Measurements from ENCODE around the gene PPP2R5C. TPM values are rescaled to one million over a fixed set of nuclear protein-coding genes. Genes with fewer than 3 reads are reported as not detected.
"Not testable (repeated sequence)": the region's sequence is repeated elsewhere in the genome, so short reads cannot be mapped to it uniquely, and the experiment has no call there.

PPP2R5C gene
- polyA plus RNA-seq, 5 donors, result 85.5 to 131 (median 116) TPM

DNA sequence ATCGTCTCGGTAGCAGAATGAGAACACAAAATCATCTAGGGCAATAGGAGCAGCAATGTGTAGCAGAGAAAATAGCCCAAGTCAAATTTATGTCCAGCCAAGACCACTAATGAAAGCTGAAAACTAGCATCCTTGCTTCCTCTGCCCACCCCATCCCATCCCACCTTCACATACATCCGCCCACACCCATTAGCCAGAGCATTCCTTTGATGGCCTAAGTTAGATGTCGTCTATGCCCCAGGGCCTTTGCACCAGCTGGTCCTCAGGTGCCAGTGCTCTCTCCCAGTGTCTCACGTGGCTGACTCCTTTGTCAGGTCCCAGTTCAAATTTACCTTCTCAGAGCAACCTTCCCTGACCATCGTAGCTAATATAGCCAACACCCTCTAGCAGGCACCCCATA lies 17.8 kb upstream of the PPP2R5C start:
- no peak for DNase-seq

GRCh38 chr14:101744382-101744781 lies 17.1 kb upstream of the PPP2R5C start:
- DNase-seq, result not testable (repeated sequence)

- DNase-seq, result not testable (repeated sequence)
Measured at GRCh38 chr14:101749756-101750155, 11.8 kb upstream of the PPP2R5C start.

GRCh38 chr14:101754893-101755292 lies 6.6 kb upstream of the PPP2R5C start:
- no peak for DNase-seq

DNA sequence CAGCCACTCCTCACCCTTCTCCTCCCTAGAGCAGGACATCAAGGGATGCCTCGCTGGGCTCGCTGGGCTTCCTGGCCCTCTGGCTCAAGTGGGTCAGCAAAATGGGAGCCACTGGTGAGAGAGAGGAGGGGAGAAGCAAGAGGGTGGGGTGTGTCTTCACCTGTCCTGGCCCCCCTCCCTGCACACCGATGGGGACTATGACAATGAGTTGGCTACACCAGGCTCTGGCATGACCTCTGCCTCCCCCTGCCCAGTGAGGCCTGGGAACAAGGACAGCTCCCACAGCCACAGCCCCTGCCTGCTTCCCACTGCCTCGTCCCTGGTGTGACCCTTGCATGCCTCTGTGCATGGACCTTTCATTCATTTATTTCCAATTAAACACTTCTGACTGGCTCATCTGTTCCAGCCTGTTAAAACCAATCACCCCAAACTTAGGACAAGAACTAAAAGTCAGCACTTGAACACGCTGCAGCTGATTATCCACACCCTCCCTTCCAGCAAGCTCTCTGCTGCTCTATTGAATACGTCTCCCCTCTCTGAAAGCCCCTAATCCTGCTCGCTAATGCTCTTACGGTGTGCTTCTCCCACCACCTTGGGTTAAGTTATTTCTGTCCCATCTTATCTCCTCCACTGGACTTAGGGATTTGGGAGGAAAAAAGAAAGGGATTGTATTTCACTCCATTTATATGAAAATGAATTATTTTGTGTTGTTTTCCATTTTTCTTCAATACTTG lies 5.8 kb upstream of the PPP2R5C start:
- no peak for DNase-seq

- DNase-seq, result no peak
Measured at GRCh38 chr14:101757064-101757838, 4.3 kb upstream of the PPP2R5C start.

DNA sequence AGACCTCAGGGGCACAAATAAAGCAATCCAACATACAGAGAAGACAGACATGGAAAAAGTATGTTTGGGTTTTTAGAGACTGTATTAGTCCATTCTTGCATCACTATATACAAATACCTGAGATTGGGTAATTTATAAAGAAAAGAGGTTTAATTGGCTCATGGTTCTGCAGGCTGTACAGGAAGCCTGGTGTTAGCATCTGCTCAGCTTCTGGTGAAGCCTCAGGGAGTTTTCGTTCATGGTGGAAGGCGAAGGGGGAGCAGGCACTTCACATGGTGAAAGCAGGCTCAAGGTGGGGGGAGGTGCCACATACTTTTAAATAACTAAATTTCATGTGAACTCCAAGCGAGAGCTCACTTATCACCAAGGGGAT lies 3.7 kb upstream of the PPP2R5C start:
- no peak for DNase-seq

- no peak for DNase-seq
Measured at GRCh38 chr14:101758913-101759593, 2.5 kb upstream of the PPP2R5C start.

DNA sequence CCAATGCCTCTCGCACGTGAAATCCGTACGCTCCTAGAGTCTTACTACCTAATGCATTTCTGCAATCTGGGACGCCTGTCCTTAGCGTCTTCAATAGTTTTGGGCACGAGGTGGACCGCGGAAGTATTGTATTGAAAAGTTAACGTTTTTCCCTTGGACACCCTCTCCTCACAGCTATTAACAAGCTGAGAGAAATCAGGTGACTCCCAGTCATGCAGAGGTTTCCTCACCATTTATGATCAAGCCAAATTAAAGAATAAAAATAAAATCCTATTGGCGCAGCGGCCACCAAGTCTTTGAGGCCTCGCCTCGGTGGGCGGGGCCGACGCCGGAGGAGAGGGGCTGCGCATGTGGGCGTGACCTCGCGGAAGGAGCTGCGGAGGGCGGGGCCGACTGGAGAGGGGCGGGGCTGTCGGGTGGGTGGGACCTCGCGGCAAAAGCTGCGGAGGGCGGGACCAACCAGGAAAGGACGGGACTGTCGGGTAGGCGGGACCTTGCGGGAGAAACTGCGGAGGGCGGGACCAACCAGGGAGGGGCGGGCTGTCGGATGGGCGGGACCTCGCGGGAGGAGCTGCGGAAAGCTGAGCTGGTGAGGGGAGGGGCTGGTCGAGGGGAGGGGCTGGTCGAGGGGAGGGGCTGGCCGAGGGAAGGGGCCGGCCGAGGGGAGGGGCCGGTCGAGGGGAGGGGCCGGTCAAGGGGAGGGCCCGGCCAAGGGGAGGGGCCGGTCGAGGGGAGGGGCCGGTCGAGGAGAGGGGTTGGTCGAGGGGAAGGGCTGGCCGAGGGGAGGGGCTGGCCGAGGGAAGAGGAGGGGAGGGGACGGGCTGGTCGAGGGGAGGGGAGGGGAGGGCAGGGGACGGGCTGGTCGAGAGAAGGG lies 1.1 kb upstream of the PPP2R5C start:
- peak; percentile 96 to 97 for DNase-seq

GRCh38 chr14:101761881-101762529 lies 496 bp downstream of the PPP2R5C start:
- DNase-seq, result no peak

DNA sequence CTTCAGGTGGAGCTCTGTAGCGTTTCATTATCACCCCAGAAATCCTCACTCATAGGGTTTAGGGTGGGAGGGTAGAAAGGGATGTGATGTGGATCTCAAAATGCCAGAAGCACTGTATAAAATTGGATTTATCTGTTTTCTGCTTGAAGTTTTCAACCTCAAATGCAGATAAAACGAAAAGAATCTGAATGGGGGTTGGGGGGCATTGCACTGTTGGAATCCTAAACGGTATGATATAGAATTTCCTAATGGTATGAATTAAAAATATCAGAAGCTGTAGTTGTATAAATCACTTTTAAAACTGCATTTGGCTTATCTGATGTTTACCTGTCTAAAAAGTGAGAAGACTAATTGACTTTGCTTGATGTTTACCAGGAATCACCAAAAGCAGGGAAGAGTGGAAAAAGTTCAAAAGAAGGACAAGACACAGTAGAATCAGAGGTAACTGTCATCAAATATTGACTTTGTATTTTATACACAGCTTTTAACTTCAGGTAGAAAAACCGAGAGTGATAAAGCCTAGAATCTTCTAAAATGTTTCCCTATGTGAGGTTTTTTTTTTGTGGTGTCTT lies 1.1 kb downstream of the PPP2R5C start:
- DNase-seq, result no peak

- no peak for DNase-seq
Measured at GRCh38 chr14:101763941-101764709, 2.6 kb downstream of the PPP2R5C start.

DNA sequence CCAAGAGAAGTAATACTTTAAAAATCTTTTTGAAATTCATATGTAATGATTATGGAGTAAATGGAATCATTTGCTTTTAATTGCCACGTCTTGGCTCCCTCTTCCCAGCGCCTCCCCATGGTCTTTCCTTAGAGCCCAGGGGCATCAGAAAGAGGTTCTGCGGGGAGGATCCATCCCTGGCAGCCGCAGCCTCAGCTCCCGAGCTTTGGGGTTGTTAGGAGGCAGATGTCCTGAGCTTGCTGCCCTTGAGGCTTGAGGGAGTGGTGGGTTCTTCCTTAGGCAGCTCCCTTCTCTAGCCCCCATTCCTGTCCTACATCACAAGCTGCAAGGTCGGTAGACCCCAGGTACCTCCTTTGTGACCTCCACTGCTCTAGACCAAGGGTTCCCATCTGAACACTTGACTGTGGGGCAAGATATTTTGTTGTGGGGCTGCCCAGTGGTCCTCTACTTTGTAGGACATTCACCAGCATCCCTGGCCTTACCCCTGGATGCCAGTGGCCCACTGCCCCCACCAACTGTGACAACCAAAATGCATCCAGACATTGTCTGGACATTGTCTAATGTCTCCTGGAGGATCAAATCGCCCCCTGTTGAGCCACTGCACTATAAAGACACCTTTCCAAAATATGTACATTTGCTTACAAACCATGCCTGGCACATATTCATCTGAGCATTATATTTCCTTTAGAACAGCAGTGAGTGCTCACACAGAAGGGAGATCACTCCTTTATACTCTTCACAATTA lies 6.3 kb downstream of the PPP2R5C start:
- no peak for DNase-seq

DNA sequence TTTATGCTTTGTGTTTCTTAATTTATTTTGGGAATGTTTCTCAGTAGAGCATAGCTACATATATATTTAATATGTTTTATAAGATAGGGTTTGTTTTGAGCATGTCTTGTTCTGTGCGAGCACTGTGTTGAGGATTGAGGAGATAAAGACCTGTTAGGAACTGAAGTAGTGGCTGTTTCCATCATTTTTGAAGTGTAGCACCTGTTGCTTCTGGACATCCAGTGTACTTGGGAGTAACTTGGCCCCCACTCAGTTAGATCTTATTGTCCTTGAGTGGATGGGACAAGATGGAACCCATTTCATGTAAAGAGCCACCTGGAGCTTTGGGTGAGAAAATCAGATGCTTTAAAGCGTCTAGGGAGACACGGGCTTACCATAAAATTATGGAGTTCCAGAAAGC lies 8.7 kb downstream of the PPP2R5C start:
- no peak for DNase-seq

DNA sequence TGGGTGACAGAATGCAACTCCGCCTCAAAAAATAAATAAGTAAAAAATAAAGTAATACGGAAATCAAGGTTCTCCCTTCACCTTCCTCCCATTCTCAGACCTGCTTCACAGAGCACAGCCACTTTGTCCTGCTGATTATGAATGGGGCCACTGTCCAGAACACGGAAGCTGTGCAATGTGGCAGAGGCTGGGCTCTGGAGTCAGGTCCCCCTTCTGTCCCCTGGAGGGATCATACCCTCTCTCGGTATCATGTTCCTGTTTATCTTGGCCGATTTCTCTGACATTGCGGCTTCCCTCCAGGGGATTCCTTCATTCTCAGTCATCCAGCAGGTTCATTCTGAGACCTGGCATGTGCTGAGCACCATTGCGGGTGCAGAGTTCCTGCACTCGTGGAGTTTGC lies 11.3 kb downstream of the PPP2R5C start:
- DNase-seq, result no peak

- no peak for DNase-seq
Measured at GRCh38 chr14:101773378-101773777, 11.9 kb downstream of the PPP2R5C start.

- DNase-seq, result no peak
Measured at GRCh38 chr14:101774006-101774795, 12.7 kb downstream of the PPP2R5C start.

DNA sequence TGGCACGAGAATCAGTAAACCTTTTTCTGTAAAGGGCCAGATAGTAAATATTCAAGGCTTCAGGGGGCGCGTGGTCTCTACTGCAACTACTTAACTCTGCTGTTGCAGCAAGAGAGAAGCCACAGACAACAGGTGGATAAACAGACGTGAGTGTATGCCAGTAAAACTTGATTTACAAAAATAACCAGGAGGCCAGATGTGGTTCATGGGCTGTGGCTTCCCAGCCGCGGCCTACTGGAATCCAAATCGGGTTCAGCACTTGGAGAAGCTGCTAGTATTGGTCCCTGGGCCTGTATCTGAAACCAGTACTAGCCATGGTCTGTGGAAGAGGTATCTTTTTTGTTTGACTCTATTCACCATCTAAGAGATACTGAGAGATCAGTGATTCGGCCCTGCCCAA lies 13.3 kb downstream of the PPP2R5C start:
- no peak for DNase-seq

Measured in right lung (tissue), 5 donors.